Activated naive CD4-positive, alpha-beta T cell treated with anti-CD3 and anti-CD28 coated beads, Interleukin-2, amount 50 U/mL, for 24 hours (primary cell): ENCODE results near the gene ORAI1.
A peak's percentile ranks its signal among the peaks of the same experiment; 100 is the strongest.

Experiments used
- H3K27ac Mint-ChIP-seq: one replicate; pipeline ENCODE4 v1.8.0; 2021; ENCODE audit warnings: mild to moderate bottlenecking, mixed read lengths
- H3K27me3 Mint-ChIP-seq: one replicate; pipeline ENCODE4 v1.8.0; 2021; ENCODE audit warnings: mixed read lengths
- H3K36me3 Mint-ChIP-seq: one replicate; pipeline ENCODE4 v1.8.0; 2021; ENCODE audit warnings: mixed read lengths
- H3K4me1 Mint-ChIP-seq: one replicate; pipeline ENCODE4 v1.8.0; 2021; ENCODE audit warnings: mixed read lengths
- H3K4me3 Mint-ChIP-seq: one replicate; pipeline ENCODE4 v1.8.0; 2021; ENCODE audit warnings: mild to moderate bottlenecking, mixed read lengths
- H3K9me3 Mint-ChIP-seq: one replicate; pipeline ENCODE4 v1.8.0; 2021; ENCODE audit warnings: mixed read lengths

Gene ORAI1

GRCh38 chr12:121592320-121592719 is 34.0 kb upstream of the ORAI1 start:
- no peaks in the 10 kb centered on the region for H3K9me3 Mint-ChIP-seq
- H3K27ac Mint-ChIP-seq: peak overlapping the region; percentile 69
- no peaks in the 10 kb centered on the region for H3K27me3 Mint-ChIP-seq
- H3K4me1 Mint-ChIP-seq: peaks cover 38% of the 10 kb centered on the region
- no peak overlapping the region for H3K4me3 Mint-ChIP-seq
- H3K36me3 Mint-ChIP-seq: peaks cover 3% of the 10 kb centered on the region

- H3K4me3 Mint-ChIP-seq: no peak overlapping the region
- H3K4me1 Mint-ChIP-seq: peaks cover 30% of the 10 kb centered on the region
- no peak overlapping the region for H3K27ac Mint-ChIP-seq
Measured at GRCh38 chr12:121595520-121595919, 30.8 kb upstream of the ORAI1 start.

GRCh38 chr12:121596526-121596925 is 29.8 kb upstream of the ORAI1 start:
- no peak overlapping the region for H3K4me3 Mint-ChIP-seq
- H3K27ac Mint-ChIP-seq: no peak overlapping the region
- no peaks in the 10 kb centered on the region for H3K9me3 Mint-ChIP-seq

More at GRCh38 chr12:121595520-121595919, 30.8 kb upstream of the ORAI1 start:
- Mint-ChIP-seq H3K36me3 (peaks cover 3% of the 10 kb centered on the region), H3K27me3 (no peaks in the 10 kb centered on the region), H3K9me3 (no peaks in the 10 kb centered on the region)

GRCh38 chr12:121600702-121601336 is 25.5 kb upstream of the ORAI1 start:
- H3K4me3 Mint-ChIP-seq: no peak overlapping the region
- H3K9me3 Mint-ChIP-seq: no peaks in the 10 kb centered on the region
- no peaks in the 10 kb centered on the region for H3K27me3 Mint-ChIP-seq
- peaks cover 4% of the 10 kb centered on the region for H3K4me1 Mint-ChIP-seq
- peaks cover 1% of the 10 kb centered on the region for H3K36me3 Mint-ChIP-seq
- no peak overlapping the region for H3K27ac Mint-ChIP-seq

More at GRCh38 chr12:121596526-121596925, 29.8 kb upstream of the ORAI1 start:
- Mint-ChIP-seq H3K27me3 (no peaks in the 10 kb centered on the region), H3K36me3 (peaks cover 3% of the 10 kb centered on the region), H3K4me1 (peaks cover 20% of the 10 kb centered on the region)

GRCh38 chr12:121602766-121603165 is 23.6 kb upstream of the ORAI1 start:
- H3K27ac Mint-ChIP-seq: no peak overlapping the region
- H3K4me3 Mint-ChIP-seq: no peak overlapping the region
- no peaks in the 10 kb centered on the region for H3K9me3 Mint-ChIP-seq
- H3K36me3 Mint-ChIP-seq: no peaks in the 10 kb centered on the region
- peaks cover 4% of the 10 kb centered on the region for H3K4me1 Mint-ChIP-seq
- H3K27me3 Mint-ChIP-seq: no peaks in the 10 kb centered on the region

- no peaks in the 10 kb centered on the region for H3K36me3 Mint-ChIP-seq
Measured at GRCh38 chr12:121603581-121603980, 22.7 kb upstream of the ORAI1 start.

GRCh38 chr12:121608301-121608700 is 18.0 kb upstream of the ORAI1 start:
- Mint-ChIP-seq H3K4me1 (no peaks in the 10 kb centered on the region), H3K9me3 (no peaks in the 10 kb centered on the region), H3K27me3 (no peaks in the 10 kb centered on the region), H3K36me3 (no peaks in the 10 kb centered on the region), H3K27ac (no peak overlapping the region), H3K4me3 (no peak overlapping the region)

More at GRCh38 chr12:121603581-121603980, 22.7 kb upstream of the ORAI1 start:
- Mint-ChIP-seq H3K4me3 (no peak overlapping the region), H3K4me1 (peaks cover 2% of the 10 kb centered on the region), H3K27ac (peak overlapping the region; percentile 35), H3K27me3 (no peaks in the 10 kb centered on the region), H3K9me3 (no peaks in the 10 kb centered on the region)

GRCh38 chr12:121610239-121611149 is 15.8 kb upstream of the ORAI1 start:
- H3K27ac Mint-ChIP-seq: peak overlapping the region; percentile 63
- no peak overlapping the region for H3K4me3 Mint-ChIP-seq
- H3K36me3 Mint-ChIP-seq: no peaks in the 10 kb centered on the region
- H3K4me1 Mint-ChIP-seq: peaks cover 7% of the 10 kb centered on the region
- no peaks in the 10 kb centered on the region for H3K9me3 Mint-ChIP-seq
- H3K27me3 Mint-ChIP-seq: no peaks in the 10 kb centered on the region

- H3K4me1 Mint-ChIP-seq: peaks cover 7% of the 10 kb centered on the region
- no peak overlapping the region for H3K4me3 Mint-ChIP-seq
- H3K36me3 Mint-ChIP-seq: no peaks in the 10 kb centered on the region
- no peaks in the 10 kb centered on the region for H3K27me3 Mint-ChIP-seq
- H3K9me3 Mint-ChIP-seq: no peaks in the 10 kb centered on the region
- no peak overlapping the region for H3K27ac Mint-ChIP-seq
Measured at GRCh38 chr12:121611306-121611705, 15.0 kb upstream of the ORAI1 start.

GRCh38 chr12:121613462-121613861 is 12.9 kb upstream of the ORAI1 start:
- no peaks in the 10 kb centered on the region for H3K27me3 Mint-ChIP-seq
- H3K9me3 Mint-ChIP-seq: no peaks in the 10 kb centered on the region
- peaks cover 7% of the 10 kb centered on the region for H3K4me1 Mint-ChIP-seq
- H3K4me3 Mint-ChIP-seq: no peak overlapping the region
- no peaks in the 10 kb centered on the region for H3K36me3 Mint-ChIP-seq
- H3K27ac Mint-ChIP-seq: no peak overlapping the region

GRCh38 chr12:121614872-121615467 is 11.4 kb upstream of the ORAI1 start:
- Mint-ChIP-seq H3K4me3 (no peak overlapping the region), H3K36me3 (no peaks in the 10 kb centered on the region), H3K27ac (no peak overlapping the region), H3K27me3 (no peaks in the 10 kb centered on the region), H3K4me1 (peaks cover 7% of the 10 kb centered on the region), H3K9me3 (no peaks in the 10 kb centered on the region)

- peaks cover 11% of the 10 kb centered on the region for H3K4me1 Mint-ChIP-seq
- no peaks in the 10 kb centered on the region for H3K9me3 Mint-ChIP-seq
- no peaks in the 10 kb centered on the region for H3K27me3 Mint-ChIP-seq
- H3K27ac Mint-ChIP-seq: no peak overlapping the region
- no peak overlapping the region for H3K4me3 Mint-ChIP-seq
- H3K36me3 Mint-ChIP-seq: no peaks in the 10 kb centered on the region
Measured at GRCh38 chr12:121618659-121619233, 7.6 kb upstream of the ORAI1 start.

GRCh38 chr12:121620333-121620891 is 5.9 kb upstream of the ORAI1 start:
- no peak overlapping the region for H3K27ac Mint-ChIP-seq

GRCh38 chr12:121626853-121627640 is 717 bp downstream of the ORAI1 start:
- Mint-ChIP-seq H3K36me3 (peaks cover 11% of the 10 kb centered on the region), H3K27me3 (no peaks in the 10 kb centered on the region), H3K4me1 (peaks cover 57% of the 10 kb centered on the region), H3K4me3 (peak overlapping the region; percentile 96), H3K27ac (peak overlapping the region; percentile 96), H3K9me3 (no peaks in the 10 kb centered on the region)

More at GRCh38 chr12:121620333-121620891, 5.9 kb upstream of the ORAI1 start:
- Mint-ChIP-seq H3K4me3 (no peak overlapping the region), H3K4me1 (peaks cover 11% of the 10 kb centered on the region), H3K36me3 (no peaks in the 10 kb centered on the region), H3K9me3 (no peaks in the 10 kb centered on the region), H3K27me3 (no peaks in the 10 kb centered on the region)
